Testis (tissue), 3 donors: ENCODE results near the gene RNF121. TPM values are rescaled to one million over a fixed set of nuclear protein-coding genes. Genes with fewer than 3 reads are reported as not detected.

Experiments
- DNase-seq: peaks from one replicate; pipeline ENCODE4 v3.0.0-alpha.2; 2019
- H3K27ac ChIP-seq, 2 donors: fragments of 200-600 bp; sonication (generic); one replicate each; pipeline ENCODE4 v1.5.1; 2019
- H3K27me3 ChIP-seq: fragments of 200-600 bp; sonication (generic); one replicate; pipeline ENCODE4 v1.5.1; 2019
- H3K36me3 ChIP-seq: fragments of 200-600 bp; sonication (generic); one replicate; pipeline ENCODE4 v1.5.1; 2017; ENCODE audit warnings: low read depth; ENCODE audit errors: missing control alignments
- H3K4me1 ChIP-seq: fragments of 200-600 bp; sonication (generic); one replicate; pipeline ENCODE4 v1.5.1; 2019
- H3K4me3 ChIP-seq, 2 donors: fragments of 200-600 bp; sonication (generic); one replicate each; pipeline ENCODE4 v1.5.1; 2017 to 2019
- H3K9me3 ChIP-seq: fragments of 200-600 bp; sonication (generic); one replicate; pipeline ENCODE4 v1.5.1; 2017
- POLR2A ChIP-seq: fragments of 450-650 bp; IDR thresholded peaks from one replicate; pipeline ENCODE4 v1.6.1; 2017; ENCODE audit warnings: antibody characterized with exemption, mild to moderate bottlenecking, moderate library complexity
- WGBS, 2 donors: methylation state at CpG; one replicate each; pipeline ENCODE4 v1.1.5; 2018; 5-methylcytosine and 5-hydroxymethylcytosine counted together
- intact Hi-C: fragments of 100-400 bp; cut with DNase I; formaldehyde crosslinking; loops from one replicate; pipeline ENCODE4 v1.15.1; 2023; ENCODE audit warnings: low total_unique reads
- polyA plus RNA-seq: library from polyadenylated mRNA; stranded (reverse); fragments of 350-450 nt; fragmentation: Illumina TruSeq; extraction: RNeasy Lipid Tissue Mini Kit (QIAGEN cat#74804); gene quantifications from one replicate; pipeline ENCODE4 v1.2.3, GENCODE V29; 2014; ENCODE audit warnings: low read depth, low replicate concordance; ENCODE audit not compliant: insufficient read depth
- total RNA-seq, 2 donors: library from RNA; depleted of rRNA; stranded (reverse); fragments of >200 nt; gene quantifications; one replicate each; pipeline ENCODE4 v1.2.3, GENCODE V29; 2016
- TF ChIP-seq, protein P1 (sequence below), 3 experiments: fragments of 450-650 bp in 2 of 3; fragments of 200-600 bp in 1 of 3; sonication (generic) in 1 of 3; IDR thresholded peaks; one replicate each; pipeline ENCODE4 v1.5.1; 2016 to 2019; ENCODE audit warnings: antibody characterized with exemption in 3 of 3, mild to moderate bottlenecking in 2 of 3, moderate library complexity in 1 of 3

Gene RNF121
- total and polyA plus RNA-seq, 3 donors from 2014 or later: 51.7 to 72.5 (median 54.4) TPM

DNA sequence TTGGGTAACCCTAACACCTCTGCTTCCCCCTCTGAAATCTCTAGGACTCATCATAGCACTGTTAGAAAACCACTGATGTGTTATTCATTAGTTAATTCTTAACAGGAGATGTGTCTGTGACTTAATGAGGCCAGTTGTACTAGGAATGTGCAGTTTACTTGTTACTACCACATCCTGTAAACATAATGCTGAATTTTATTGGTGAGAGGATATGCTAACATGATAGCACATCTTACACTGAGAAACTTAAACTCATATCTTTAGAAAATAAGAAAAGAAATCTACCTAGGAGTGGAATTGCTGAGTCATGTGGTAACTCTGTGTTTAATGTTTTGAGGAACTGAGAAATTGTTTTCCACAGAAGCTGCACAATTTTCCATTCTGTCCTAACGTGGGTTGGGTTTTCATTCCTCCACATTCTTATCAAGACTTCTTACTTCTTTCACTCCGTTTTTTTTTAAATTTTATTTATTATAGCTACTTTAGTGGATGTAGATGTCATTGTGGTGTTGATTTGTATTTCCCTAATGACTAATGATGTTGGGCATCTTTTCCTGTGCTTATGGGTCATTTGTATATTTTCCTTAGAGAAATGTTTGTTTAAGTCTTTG, 33.7 kb downstream of the RNF121 start:
- 34 to 50% methylated on average over 2 of the region's 2 CpGs for WGBS, 2 donors
- no peaks in the 10 kb centered on the region for H3K36me3 ChIP-seq
- no peak for DNase-seq
- H3K4me1 ChIP-seq: no peaks in the 10 kb centered on the region
- H3K27ac ChIP-seq: peak overlapping the region in 1 of 2 donors; percentile 56
- no peak overlapping the region for H3K4me3 ChIP-seq
- intact Hi-C loops: no loop called here
- H3K9me3 ChIP-seq: no peaks in the 10 kb centered on the region
- no peak for TF ChIP-seq POLR2A
- TF ChIP-seq, protein P1, sequence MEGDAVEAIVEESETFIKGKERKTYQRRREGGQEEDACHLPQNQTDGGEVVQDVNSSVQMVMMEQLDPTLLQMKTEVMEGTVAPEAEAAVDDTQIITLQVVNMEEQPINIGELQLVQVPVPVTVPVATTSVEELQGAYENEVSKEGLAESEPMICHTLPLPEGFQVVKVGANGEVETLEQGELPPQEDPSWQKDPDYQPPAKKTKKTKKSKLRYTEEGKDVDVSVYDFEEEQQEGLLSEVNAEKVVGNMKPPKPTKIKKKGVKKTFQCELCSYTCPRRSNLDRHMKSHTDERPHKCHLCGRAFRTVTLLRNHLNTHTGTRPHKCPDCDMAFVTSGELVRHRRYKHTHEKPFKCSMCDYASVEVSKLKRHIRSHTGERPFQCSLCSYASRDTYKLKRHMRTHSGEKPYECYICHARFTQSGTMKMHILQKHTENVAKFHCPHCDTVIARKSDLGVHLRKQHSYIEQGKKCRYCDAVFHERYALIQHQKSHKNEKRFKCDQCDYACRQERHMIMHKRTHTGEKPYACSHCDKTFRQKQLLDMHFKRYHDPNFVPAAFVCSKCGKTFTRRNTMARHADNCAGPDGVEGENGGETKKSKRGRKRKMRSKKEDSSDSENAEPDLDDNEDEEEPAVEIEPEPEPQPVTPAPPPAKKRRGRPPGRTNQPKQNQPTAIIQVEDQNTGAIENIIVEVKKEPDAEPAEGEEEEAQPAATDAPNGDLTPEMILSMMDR (IDR thresholded peaks at IDR 0.05): no peak
- H3K27me3 ChIP-seq: no peaks in the 10 kb centered on the region

DNA sequence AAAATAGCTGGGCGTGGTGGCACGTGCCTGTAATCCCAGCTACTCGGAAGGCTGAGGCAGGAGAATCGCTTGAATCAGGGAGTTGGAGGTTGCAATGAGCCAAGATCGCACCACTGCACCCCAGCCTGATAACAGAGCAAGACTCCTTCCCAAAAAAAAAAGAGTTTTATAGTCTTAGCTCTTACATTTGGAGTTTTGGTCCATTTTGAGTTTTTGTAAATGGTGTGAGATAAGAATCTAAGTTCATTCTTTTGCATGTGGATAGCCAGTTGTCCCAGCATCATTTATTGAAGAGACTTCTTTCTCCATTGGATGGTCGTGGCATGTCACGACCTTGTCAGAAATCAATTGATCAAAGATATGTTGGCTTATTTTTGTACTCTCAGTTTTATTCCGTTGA, 34.6 kb downstream of the RNF121 start:
- Histone ChIP-seq H3K9me3 (no peaks in the 10 kb centered on the region), H3K27me3 (no peaks in the 10 kb centered on the region), H3K36me3 (no peaks in the 10 kb centered on the region), H3K4me1 (no peaks in the 10 kb centered on the region), H3K4me3 (no peak overlapping the region), H3K27ac (no peak overlapping the region)
- WGBS, 2 donors: 88 to 89% methylated on average over 8 of the region's 8 CpGs
- intact Hi-C loops: no loop called here
- TF ChIP-seq POLR2A: no peak
- TF ChIP-seq, protein P1 (IDR thresholded peaks at IDR 0.05): no peak
- no peak for DNase-seq

DNA sequence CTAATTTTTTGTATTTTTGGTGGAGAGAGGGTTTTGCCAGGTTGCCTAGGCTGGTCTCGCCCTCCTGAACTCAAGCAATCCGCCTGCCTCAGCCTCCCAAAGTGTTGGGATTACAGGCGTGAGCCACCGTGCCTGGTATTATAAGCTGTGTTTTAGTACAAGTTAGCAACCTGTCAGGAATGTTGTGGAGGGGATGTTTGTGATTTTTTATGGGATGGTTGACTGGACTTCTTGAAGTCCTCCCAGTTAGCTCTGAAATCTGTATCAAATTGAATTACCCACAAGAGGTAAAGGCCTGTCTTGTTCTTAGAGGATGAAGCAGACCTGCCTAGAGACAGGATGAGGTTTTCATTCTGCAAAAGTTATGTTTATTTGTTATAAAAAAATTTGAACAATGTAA, 35.8 kb downstream of the RNF121 start:
- Histone ChIP-seq H3K27ac (no peak overlapping the region), H3K27me3 (no peaks in the 10 kb centered on the region), H3K36me3 (no peaks in the 10 kb centered on the region), H3K9me3 (no peaks in the 10 kb centered on the region), H3K4me3 (no peak overlapping the region), H3K4me1 (no peaks in the 10 kb centered on the region)
- intact Hi-C loops: no loop called here
- no peak for DNase-seq
- 95 to 98% methylated on average over 4 of the region's 4 CpGs for WGBS, 2 donors
- TF ChIP-seq POLR2A: no peak
- TF ChIP-seq, protein P1 (IDR thresholded peaks at IDR 0.05): no peak

DNA sequence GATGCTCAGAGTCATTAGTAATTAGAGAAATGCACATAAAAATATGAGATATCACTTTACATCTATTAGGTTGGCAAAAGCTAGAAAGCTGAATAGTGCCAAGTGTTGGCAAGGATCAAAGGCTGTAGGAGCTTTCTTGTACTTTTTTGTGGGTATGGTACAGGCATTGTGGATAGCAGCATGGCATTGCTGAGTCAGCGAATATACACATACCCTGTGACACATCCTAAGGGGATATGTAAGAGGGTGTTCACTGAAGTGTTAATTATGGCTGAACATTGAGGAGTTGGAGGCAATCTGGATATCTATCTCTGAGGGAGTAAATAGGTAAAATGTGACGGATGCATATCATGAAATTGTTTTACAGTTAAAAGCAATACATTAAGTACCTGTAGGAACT, 42.8 kb downstream of the RNF121 start:
- no peaks in the 10 kb centered on the region for H3K27me3 ChIP-seq
- intact Hi-C loops: no loop called here
- TF ChIP-seq POLR2A: no peak
- TF ChIP-seq, protein P1 (IDR thresholded peaks at IDR 0.05): no peak

DNA sequence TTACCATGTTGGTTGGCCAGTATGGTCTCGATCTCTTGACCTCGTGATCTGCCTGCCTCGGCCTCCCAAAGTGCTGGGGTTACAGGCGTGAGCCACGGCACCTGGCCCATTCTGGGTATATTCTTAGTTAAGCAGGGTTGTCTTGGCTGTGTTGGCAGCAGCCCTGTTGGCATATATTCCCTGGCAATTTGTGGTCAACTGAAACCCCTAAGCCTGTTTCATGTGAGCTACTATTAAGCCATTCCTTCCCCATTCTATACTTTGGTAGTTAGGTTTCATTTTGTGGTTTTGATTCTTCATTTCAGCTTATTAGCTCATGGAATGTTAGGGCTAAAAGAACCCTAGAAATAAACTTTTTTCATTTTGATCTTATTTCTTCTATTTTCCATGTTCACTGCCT, 47.7 kb downstream of the RNF121 start:
- H3K4me3 ChIP-seq: no peak overlapping the region
- no peaks in the 10 kb centered on the region for H3K4me1 ChIP-seq
- intact Hi-C loops: no loop called here
- no peaks in the 10 kb centered on the region for H3K36me3 ChIP-seq
- no peak for TF ChIP-seq POLR2A
- TF ChIP-seq, protein P1 (IDR thresholded peaks at IDR 0.05): no peak
- WGBS, 2 donors: 90 to 91% methylated on average over 5 of the region's 5 CpGs
- H3K27ac ChIP-seq: no peak overlapping the region
- H3K9me3 ChIP-seq: no peaks in the 10 kb centered on the region
- DNase-seq: no peak
- no peaks in the 10 kb centered on the region for H3K27me3 ChIP-seq

More for the DNA sequence above, 42.8 kb downstream of the RNF121 start:
- no peaks in the 10 kb centered on the region for H3K36me3 ChIP-seq
- no peak overlapping the region for H3K4me3 ChIP-seq
- H3K4me1 ChIP-seq: no peaks in the 10 kb centered on the region
- no peaks in the 10 kb centered on the region for H3K9me3 ChIP-seq
- DNase-seq: no peak
- WGBS, 2 donors: 95 to 97% methylated on average over 2 of the region's 2 CpGs
- H3K27ac ChIP-seq: no peak overlapping the region
